Body of pancreas (tissue), 4 donors: ENCODE results near the gene COX4I1.

Source experiments
- POLR2A ChIP-seq, 3 donors: fragments of 450-650 bp; IDR thresholded peaks; one replicate each; pipeline ENCODE4 v1.6.1; 2016; ENCODE audit warnings: antibody characterized with exemption in 3 of 3, mild to moderate bottlenecking in 2 of 3
- TF ChIP-seq, protein P1 (sequence below), 7 experiments: fragments of 450-650 bp in 4 of 7; fragments of 200-600 bp in 3 of 7; sonication (generic) in 3 of 7; IDR thresholded peaks; one replicate each; pipeline ENCODE4 v1.5.1; 2016 to 2019; ENCODE audit warnings: antibody characterized with exemption in 7 of 7

DNA sequence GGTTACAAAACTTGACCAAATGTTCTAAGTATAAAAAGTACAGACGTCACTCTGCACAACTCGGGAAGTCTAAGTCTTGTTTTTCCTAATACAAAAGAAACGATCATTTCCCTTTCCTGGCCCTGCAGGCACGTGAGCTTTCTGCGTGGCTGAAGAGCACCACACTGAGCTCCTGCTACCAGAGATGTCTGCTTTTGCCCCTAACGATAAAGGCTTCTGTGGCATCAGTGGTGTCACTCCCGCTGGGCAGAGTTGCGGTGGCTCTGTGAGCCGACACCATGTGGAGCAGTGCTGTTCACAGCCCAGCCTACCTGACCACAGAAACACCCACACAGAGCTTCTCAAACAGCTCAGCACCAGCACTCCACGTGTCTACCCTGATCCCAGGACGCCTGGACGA is 20.6 kb upstream of the COX4I1 start:
- TF ChIP-seq, protein P1, sequence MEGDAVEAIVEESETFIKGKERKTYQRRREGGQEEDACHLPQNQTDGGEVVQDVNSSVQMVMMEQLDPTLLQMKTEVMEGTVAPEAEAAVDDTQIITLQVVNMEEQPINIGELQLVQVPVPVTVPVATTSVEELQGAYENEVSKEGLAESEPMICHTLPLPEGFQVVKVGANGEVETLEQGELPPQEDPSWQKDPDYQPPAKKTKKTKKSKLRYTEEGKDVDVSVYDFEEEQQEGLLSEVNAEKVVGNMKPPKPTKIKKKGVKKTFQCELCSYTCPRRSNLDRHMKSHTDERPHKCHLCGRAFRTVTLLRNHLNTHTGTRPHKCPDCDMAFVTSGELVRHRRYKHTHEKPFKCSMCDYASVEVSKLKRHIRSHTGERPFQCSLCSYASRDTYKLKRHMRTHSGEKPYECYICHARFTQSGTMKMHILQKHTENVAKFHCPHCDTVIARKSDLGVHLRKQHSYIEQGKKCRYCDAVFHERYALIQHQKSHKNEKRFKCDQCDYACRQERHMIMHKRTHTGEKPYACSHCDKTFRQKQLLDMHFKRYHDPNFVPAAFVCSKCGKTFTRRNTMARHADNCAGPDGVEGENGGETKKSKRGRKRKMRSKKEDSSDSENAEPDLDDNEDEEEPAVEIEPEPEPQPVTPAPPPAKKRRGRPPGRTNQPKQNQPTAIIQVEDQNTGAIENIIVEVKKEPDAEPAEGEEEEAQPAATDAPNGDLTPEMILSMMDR (IDR thresholded peaks at IDR 0.05), result no peak
- no peak for TF ChIP-seq POLR2A (IDR thresholded peaks at IDR 0.05)
